HEK293 (cell line): ENCODE data around the gene SARS1.

Experiments
- CTCF ChIP-seq: fragments of 450-650 bp; formaldehyde crosslinking; IDR thresholded peaks from 2 replicates; pipeline ENCODE4 v1.5.1; 2016; ENCODE audit warnings: missing biosample characterization, missing genetic modification characterization
- PRDM10 ChIP-seq: fragments of 450-650 bp; formaldehyde crosslinking; IDR thresholded peaks from 2 replicates; pipeline ENCODE4 v1.5.1; 2016; ENCODE audit warnings: missing biosample characterization, missing genetic modification characterization
- ZBTB6 ChIP-seq: fragments of 450-650 bp; formaldehyde crosslinking; IDR thresholded peaks from 2 replicates; pipeline ENCODE4 v1.5.1; 2017; ENCODE audit warnings: missing biosample characterization, missing genetic modification characterization

GRCh38 chr1:109206339-109206738, 7.4 kb upstream of the SARS1 start:
- TF ChIP-seq ZBTB6 (tag by site-specific recombination): no peak
- TF ChIP-seq CTCF (tag by site-specific recombination): no peak
- no peak for TF ChIP-seq PRDM10 (tag by site-specific recombination)
